OCI-LY3 (cell line): Measurements from ENCODE around the gene ROBO2.

Experiments
- CTCF ChIP-seq: fragments of 200-600, 300-600 bp; sonication (generic); IDR thresholded peaks from 2 replicates; pipeline ENCODE4 v1.5.1; 2014; ENCODE audit warnings: antibody characterized with exemption, low read length, low read depth
- EZH2phosphoT487 ChIP-seq: fragments of 200-600 bp; shearing (Covaris generic); IDR thresholded peaks from 2 replicates; pipeline ENCODE4 v1.6.1; 2018; ENCODE audit warnings: antibody characterized with exemption, mixed run types, low read depth

DNA sequence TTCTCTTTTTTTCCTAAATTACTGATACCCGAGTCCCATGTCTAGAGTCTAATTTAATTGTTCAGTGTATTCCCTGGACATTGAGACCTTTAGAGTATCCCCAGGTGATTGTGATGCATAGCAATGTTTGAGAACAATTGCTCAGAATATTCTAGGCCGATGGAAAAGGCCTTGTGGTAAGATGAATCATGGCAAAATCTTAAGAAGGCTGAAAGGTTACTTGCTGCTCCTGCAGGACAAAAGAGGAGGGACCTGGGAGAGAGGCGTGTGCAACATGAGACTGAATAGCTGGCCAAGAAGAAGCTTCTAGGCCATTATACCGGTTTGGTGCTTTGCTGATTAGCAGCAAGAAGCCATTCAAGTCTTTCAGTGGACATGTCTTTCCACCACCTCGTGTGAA lies 256.6 kb downstream of the ROBO2 start:
- TF ChIP-seq CTCF (no peak), EZH2phosphoT487 (no peak)
